HL-60/S4 (cell line): ENCODE data around the gene BMS1.
"Not testable (repeated sequence)": the region's sequence is repeated elsewhere in the genome, so short reads cannot be mapped to it uniquely, and the experiment has no call there.

Experiments
- in situ Hi-C: fragments of 300-500 bp; cut with MboI; formaldehyde crosslinking; loops from 2 replicates; pipeline ENCODE4 v1.14.3; 2022; ENCODE audit warnings: low sequenced_read_pairs

Gene BMS1

GRCh38 chr10:42790835-42791234 is 8.2 kb downstream of the BMS1 start:
- in situ Hi-C loops: no loop called here

- in situ Hi-C loops: no loop called here
Measured at GRCh38 chr10:42795701-42796100, 13.1 kb downstream of the BMS1 start.

GRCh38 chr10:42801135-42801534 is 18.5 kb downstream of the BMS1 start:
- in situ Hi-C loops: no loop called here

- in situ Hi-C loops: no loop called here
Measured at GRCh38 chr10:42802876-42803275, 20.3 kb downstream of the BMS1 start.

- in situ Hi-C loops: no loop called here
Measured at GRCh38 chr10:42809676-42810075, 27.1 kb downstream of the BMS1 start.

- in situ Hi-C loops: no loop called here
Measured at GRCh38 chr10:42812028-42812427, 29.4 kb downstream of the BMS1 start.

- in situ Hi-C loops: not testable (repeated sequence)
Measured at GRCh38 chr10:42813989-42814687, 31.5 kb downstream of the BMS1 start.

- in situ Hi-C loops: not testable (repeated sequence)
Measured at GRCh38 chr10:42816334-42816733, 33.7 kb downstream of the BMS1 start.

GRCh38 chr10:42816912-42817311 is 34.3 kb downstream of the BMS1 start:
- in situ Hi-C loops: no loop called here

- in situ Hi-C loops: not testable (repeated sequence)
Measured at GRCh38 chr10:42817417-42817816, 34.8 kb downstream of the BMS1 start.

GRCh38 chr10:42826759-42827158 is 44.2 kb downstream of the BMS1 start:
- in situ Hi-C loops: not testable (repeated sequence)

GRCh38 chr10:42827201-42827600 is 44.6 kb downstream of the BMS1 start:
- in situ Hi-C loops: no loop called here

GRCh38 chr10:42828391-42828790 is 45.8 kb downstream of the BMS1 start:
- in situ Hi-C loops: not testable (repeated sequence)

GRCh38 chr10:42830237-42830636 is 47.6 kb downstream of the BMS1 start:
- in situ Hi-C loops: no loop called here

- in situ Hi-C loops: no loop called here
Measured at GRCh38 chr10:42836096-42836495, 53.5 kb downstream of the BMS1 start.

- in situ Hi-C loops: no loop called here
Measured at GRCh38 chr10:42836771-42837468, 54.3 kb downstream of the BMS1 start.

- in situ Hi-C loops: not testable (repeated sequence)
Measured at GRCh38 chr10:42844810-42845209, 62.2 kb downstream of the BMS1 start.

GRCh38 chr10:42847261-42847660 is 64.7 kb downstream of the BMS1 start:
- in situ Hi-C loops: not testable (repeated sequence)

- in situ Hi-C loops: no loop called here
Measured at GRCh38 chr10:42850931-42851330, 68.3 kb downstream of the BMS1 start.

GRCh38 chr10:42859256-42859655 is 76.7 kb downstream of the BMS1 start:
- in situ Hi-C loops: no loop called here

- in situ Hi-C loops: not testable (repeated sequence)
Measured at GRCh38 chr10:42860016-42860415, 77.4 kb downstream of the BMS1 start.

- in situ Hi-C loops: not testable (repeated sequence)
Measured at GRCh38 chr10:42862801-42863200, 80.2 kb downstream of the BMS1 start.
